H1 (cell line): ENCODE data around the gene POLL.

Source experiments
- BACH1 ChIP-seq: IDR thresholded peaks from 2 replicates; pipeline ENCODE4 v1.6.1; 2012; ENCODE audit warnings: low read length, improper control_type of control experiment
- CTCF ChIP-seq, 3 experiments: IDR thresholded peaks; 1 replicate in 2 of 3; 2 replicates in 1 of 3; pipeline versions ENCODE4 v1.5.1 to v1.6.1; 2011; ENCODE audit warnings: low read length in 3 of 3, mild to moderate bottlenecking in 3 of 3, inconsistent platforms in 2 of 3, low read depth in 1 of 3, moderate library complexity in 1 of 3; ENCODE audit not compliant: insufficient read depth in 1 of 3; ENCODE audit errors: control extremely low read depth in 1 of 3
- EP300 ChIP-seq, 2 experiments: IDR thresholded peaks; 1 replicate in 1 of 2; 2 replicates in 1 of 2; pipeline ENCODE4 v1.6.1; 2011 to 2012; ENCODE audit warnings: low read depth in 2 of 2, low read length in 2 of 2, mild to moderate bottlenecking in 2 of 2, borderline replicate concordance in 1 of 2, inconsistent platforms in 1 of 2, moderate library complexity in 1 of 2
- EZH2 ChIP-seq: fragments of 200-600 bp; sonication (generic); IDR thresholded peaks from 2 replicates; pipeline ENCODE4 v1.7.1; 2012; ENCODE audit warnings: low read depth, mild to moderate bottlenecking, moderate library complexity, low read length, inconsistent platforms; ENCODE audit not compliant: severe bottlenecking
- MAFK ChIP-seq: IDR thresholded peaks from 2 replicates; pipeline ENCODE4 v1.6.1; 2012; ENCODE audit warnings: low read depth, mild to moderate bottlenecking, improper control_type of control experiment, low read length
- PHF8 ChIP-seq: fragments of 200-600 bp; sonication (generic); conservative IDR thresholded peaks from 2 replicates; pipeline ENCODE4 v1.7.1; 2012; ENCODE audit warnings: low read depth, mild to moderate bottlenecking, inconsistent platforms, low read length, moderate library complexity
- POLR2AphosphoS5 ChIP-seq: IDR thresholded peaks from 2 replicates; pipeline ENCODE4 v1.6.1; 2011; ENCODE audit warnings: low read depth, low read length
- SP4 ChIP-seq: IDR thresholded peaks from 2 replicates; pipeline ENCODE4 v1.6.1; 2012; ENCODE audit warnings: low read length, inconsistent platforms

GRCh38 chr10:101602761-101603398 is 14.8 kb upstream of the POLL start:
- TF ChIP-seq BACH1 (no peak), SP4 (no peak; the same call in 1 of the 2 replicates), CTCF (IDR thresholded peaks at IDR 0.05; ENCODE audit: control extremely low read depth in 1 of 3, insufficient read depth in 1 of 3, low read depth in 1 of 3, low read length in 3 of 3) (peak; percentile 93 to 100 (median 97)), EZH2 (no peak), MAFK (no peak), POLR2AphosphoS5 (0 out of 2 replicates have a peak, but pooled peaks have one; percentile 22), PHF8 (no peak), EP300 (IDR thresholded peaks at IDR 0.05; ENCODE audit: borderline replicate concordance in 1 of 2, low read depth in 2 of 2, low read length in 2 of 2) (no peak)
